ENCODE results near the gene DAB2.

DNA sequence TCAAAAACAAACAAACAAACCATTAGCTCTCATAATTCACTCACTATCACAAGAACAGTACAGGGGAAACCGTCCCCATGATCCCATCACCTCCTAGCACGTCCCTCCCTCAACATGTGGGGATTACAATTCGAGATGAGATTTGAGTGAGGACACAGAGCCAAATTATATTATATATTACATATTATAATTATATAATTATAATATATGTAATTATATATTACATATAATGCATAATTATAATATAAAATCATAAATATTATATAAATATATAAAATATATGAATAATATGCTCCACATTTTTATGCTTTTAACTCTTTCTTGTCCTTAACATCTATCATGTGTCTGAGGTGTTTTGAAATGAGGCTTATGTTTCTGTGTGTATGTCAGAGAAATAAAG is 57.1 kb downstream of the DAB2 start:
- no peak for TF ChIP-seq EZH2 (IDR thresholded peaks at IDR 0.05; ENCODE audit: low read length, unreplicated experiment)
- TF ChIP-seq, protein P1, sequence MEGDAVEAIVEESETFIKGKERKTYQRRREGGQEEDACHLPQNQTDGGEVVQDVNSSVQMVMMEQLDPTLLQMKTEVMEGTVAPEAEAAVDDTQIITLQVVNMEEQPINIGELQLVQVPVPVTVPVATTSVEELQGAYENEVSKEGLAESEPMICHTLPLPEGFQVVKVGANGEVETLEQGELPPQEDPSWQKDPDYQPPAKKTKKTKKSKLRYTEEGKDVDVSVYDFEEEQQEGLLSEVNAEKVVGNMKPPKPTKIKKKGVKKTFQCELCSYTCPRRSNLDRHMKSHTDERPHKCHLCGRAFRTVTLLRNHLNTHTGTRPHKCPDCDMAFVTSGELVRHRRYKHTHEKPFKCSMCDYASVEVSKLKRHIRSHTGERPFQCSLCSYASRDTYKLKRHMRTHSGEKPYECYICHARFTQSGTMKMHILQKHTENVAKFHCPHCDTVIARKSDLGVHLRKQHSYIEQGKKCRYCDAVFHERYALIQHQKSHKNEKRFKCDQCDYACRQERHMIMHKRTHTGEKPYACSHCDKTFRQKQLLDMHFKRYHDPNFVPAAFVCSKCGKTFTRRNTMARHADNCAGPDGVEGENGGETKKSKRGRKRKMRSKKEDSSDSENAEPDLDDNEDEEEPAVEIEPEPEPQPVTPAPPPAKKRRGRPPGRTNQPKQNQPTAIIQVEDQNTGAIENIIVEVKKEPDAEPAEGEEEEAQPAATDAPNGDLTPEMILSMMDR (conservative IDR thresholded peaks at IDR 0.05; ENCODE audit: low read depth, low read length) = no peak
- TF ChIP-seq EZH2phosphoT487 (IDR thresholded peaks at IDR 0.05; ENCODE audit: borderline replicate concordance, low read length) = no peak
